GM20431 (cell line): ENCODE measurements around the gene PCDH9.
"Not testable (repeated sequence)": the region's sequence is repeated elsewhere in the genome, so short reads cannot be mapped to it uniquely, and the experiment has no call there.

ENCODE experiments used
- in situ Hi-C: fragments of 300-500 bp; cut with MseI, MboI; formaldehyde crosslinking; loops from one replicate; pipeline ENCODE4 v1.15.0; 2020; ENCODE audit warnings: low sequenced_read_pairs; ENCODE audit not compliant: unreplicated experiment

Gene PCDH9

DNA sequence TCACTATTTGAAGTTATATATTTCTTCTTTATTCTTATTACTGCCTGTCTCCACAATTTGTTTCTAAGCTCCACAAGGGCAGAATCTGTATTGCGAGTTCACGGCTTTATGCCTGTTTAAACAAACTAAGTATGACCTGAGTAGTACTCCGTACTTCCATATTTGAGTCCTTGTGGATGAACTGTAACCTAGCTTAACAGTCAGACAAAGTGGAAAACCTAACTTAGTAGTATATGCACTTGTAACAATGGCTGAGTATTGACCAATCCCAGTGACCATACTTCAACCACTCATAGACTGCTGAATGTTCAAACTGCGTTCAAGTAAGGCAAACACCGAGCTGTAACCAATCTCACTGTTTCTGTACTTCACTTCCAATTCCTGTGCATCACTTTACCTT lies 292.7 kb downstream of the PCDH9 start:
- in situ Hi-C loops, result no loop called here

DNA sequence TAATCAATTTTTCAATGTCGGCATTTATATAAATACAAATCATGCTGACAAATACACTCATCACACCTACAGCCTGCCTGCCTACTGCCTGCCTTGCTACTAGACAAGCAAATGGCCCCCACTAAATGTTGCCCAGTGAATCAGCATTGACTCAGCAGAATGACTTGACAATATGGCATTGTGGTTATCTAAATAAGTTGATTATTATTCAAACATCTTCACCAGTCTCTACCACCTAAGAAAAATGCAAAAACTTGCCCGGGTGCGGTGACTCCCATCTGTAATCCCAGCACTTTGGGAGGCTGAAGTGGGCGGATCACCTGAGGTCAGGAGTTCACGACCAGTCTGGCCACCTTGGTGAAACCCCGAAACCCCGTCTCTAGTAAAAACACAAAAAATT lies 296.1 kb downstream of the PCDH9 start:
- in situ Hi-C loops, result no loop called here

DNA sequence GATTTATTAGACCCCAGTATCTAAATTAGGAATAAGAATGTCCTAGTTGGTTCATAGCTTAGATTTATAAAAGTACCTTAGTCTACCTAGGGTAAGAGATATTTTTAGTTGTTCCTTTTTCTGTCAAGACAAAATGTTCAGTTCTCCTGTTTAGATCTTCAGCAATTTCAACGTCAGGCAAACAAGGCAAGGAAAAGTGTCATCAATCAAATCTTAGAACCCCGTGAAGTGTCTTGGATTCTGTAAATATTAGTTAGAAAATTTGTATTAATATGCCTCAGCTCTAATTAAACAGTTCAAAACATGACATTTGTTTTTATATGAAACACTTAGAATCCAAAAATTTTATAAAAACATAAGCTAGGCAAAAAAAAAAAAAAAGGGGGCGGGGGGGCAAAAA lies 296.6 kb downstream of the PCDH9 start:
- in situ Hi-C loops, result no loop called here

DNA sequence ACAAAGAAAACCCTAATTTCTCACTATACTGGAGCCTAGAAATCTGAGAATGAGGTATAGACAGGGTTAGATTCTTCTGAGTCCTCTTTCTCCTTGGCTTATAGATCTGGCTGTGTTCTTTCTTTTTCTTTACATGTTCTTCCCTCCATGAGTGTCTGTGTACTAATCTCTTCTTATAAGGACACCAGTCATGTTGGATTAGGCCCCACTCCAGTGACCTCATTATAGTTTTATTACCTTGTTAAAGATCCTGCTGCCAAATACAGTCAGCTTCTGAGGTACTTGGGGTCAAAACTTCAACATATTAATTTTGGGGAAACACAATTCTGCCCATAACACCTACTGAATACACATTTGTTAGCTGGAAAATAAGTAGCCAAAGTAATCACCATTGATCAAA lies 302.6 kb downstream of the PCDH9 start:
- in situ Hi-C loops, result no loop called here

DNA sequence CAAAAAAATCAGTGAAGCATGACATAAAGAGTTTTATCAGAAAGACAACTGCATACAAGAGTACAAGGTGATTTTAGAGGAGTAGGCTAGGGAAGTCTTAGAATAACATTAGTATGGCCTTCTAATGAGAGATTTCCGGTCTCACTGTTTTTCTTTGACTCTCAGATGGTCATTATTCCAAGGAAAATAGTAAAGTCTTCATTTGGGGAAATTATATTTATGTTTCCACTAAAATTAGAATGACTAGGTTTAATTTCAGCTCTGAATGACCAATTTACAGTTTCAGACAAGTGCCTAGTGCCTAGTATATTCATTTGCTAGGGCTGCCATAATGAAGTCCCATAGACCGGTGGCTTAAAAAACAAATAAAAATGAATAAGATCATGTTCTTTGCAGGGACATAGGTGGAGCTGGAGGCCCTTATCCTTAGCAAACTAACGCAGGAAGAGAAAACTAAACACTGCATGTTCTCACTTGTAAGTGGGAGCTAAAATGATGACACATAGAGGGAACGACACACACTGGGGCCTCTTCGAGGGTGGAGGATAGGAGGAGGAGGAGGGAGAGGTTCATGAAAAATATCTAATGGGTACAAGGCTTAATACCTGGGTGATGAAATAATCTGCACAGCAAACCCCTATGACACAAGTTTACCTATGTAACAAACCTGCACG lies 303.1 kb downstream of the PCDH9 start:
- in situ Hi-C loops, result no loop called here

DNA sequence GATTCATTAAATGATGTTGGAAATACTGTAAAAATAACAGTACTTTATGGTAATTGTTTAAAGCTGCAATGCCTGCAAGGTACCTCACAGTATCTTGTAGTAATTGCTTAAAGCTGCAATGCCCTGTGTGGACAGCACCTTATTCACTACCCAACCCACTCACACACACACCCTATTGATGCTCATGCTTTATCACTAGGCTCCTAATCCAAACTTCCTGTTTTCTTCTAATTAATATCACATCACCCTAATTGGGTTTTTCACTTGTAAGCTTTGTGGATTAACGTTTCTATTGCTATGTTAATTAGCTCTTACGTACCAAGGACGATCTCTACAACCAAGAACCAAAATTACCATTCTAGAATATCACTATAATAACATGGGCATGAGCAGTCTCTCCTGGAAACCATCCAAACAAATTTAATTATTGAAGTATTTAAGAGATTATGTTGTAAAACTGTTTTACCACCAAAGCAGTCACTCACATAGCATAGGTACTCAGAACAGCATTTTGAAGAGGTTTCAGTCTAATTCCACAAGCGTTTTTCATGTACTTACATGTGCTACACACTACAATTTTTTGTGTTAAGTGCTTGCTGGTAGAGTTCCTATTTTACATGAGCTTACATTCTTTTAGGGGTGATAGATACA lies 303.8 kb downstream of the PCDH9 start:
- in situ Hi-C loops, result no loop called here

DNA sequence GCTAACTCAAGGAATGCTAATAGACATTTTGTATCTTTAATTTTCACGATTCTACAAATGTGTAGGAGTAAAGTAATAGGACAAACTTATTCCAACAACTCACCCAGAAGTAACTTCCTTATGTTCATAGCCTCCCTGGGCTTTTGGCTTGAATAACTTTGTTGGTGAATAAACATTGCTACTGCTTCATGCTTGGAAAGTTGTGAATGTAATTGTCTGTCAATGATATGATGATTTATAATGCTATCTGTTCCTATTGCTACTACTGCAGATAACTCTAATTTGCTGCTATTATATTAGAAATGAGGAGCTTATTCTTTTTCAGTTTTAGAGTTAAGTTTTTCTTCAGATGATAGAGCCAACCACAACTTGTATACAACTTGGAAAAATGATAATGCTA lies 307.7 kb downstream of the PCDH9 start:
- in situ Hi-C loops, result no loop called here

DNA sequence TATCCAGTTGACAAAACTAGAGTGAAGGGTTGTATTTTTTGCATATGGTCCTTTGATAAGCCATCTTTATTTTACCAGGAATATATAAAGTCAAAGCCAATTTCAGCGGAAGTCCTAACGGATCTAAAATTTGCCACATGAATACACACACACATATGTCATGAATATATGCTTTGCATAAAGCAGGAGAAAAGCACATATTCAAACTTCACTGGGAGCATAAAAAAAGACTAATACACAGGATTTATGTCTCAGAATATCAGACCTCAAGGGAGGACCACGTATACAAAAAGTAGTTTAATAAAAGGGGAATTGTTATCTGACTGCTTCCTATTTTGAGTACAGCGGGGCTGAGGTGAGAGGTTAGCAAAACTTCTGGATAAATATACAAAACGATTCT lies 308.7 kb downstream of the PCDH9 start:
- in situ Hi-C loops, result no loop called here

DNA sequence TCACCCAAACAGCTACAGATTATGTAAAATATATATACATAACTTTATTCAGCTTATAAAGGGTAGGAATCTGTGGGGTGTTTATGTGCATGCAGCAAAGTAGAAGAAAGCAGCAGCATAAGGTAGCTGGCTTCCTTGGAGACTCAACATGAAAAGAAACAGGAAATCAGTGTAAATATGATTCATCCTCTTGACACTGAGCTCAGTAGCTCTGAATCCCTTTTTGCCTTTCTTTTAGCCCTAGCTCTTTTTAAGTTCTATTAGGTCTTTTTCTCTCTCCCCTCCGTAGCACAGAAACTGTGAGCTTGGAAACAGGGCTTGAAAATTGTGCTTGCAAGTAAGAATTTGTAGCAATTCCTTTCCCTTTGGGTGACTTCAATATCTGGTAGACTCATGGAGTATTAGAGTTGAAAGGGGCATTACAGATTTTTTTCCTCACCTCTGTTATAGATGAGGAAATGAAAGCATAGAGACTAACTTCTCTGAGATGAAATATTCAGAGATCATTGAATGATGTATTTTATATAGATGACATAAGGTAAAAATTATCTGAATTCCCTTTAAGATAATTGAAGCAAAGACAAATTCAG lies 314.4 kb downstream of the PCDH9 start:
- in situ Hi-C loops, result no loop called here

DNA sequence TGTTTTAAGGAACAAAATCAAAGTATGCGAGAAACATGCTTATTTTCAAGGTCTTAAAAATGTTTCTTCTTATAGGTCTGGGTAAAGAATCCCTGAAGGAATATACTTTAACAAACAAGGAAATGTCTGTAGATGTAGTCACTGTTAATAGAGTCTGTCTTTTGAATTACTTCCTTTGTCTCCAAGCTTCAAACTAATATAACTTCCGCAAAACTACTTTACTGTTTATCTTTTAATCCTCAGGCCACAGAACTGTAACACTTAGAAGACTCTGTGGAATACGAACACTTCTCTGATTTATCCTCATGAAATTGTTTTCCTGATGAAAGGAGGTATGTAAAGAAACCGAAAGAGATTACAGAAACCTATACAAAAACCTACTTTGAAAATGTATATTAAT lies 316.0 kb downstream of the PCDH9 start:
- in situ Hi-C loops, result no loop called here

DNA sequence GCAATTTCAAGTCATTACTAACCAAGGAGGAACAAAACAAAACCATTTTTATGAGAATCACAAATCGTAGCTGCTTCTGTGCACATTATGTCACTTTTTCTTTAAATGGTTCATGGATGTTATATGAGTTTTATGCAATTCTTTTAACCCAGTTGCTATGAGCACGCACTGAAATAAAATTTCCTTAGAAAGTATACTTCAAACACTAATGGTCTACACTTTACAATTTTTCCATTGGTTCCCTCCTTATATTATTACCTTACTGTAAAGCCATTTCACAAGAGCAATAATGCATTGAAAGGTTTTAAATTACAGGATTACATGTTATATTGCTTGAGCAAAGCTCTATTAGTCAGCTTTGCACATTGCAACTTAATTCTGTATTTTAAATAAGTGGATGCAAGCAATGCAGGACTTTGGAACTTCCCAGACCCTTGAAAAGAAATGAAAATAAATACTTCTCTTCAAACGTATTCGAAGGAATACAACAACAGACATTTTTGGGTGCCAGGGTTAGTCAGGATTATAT lies 318.7 kb downstream of the PCDH9 start:
- in situ Hi-C loops, result no loop called here

DNA sequence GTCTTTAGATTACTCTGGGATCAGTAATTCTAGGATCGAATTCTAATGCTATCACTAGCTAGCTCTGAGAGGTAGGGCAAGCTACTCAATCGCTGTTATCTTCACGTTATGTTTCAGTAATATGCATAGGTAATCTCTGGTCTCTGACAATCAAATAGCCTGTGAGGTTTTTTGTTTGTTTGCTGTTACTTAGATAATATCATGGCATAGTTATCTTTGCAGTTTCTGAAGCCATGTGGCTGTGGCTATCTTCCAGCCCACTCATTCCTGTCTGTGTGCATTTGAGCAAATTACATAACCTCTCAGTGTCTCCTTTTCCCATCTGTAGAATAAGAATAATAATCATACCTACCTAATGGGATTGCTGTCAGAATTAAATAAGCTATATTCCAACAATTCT lies 330.2 kb downstream of the PCDH9 start:
- in situ Hi-C loops, result no loop called here

DNA sequence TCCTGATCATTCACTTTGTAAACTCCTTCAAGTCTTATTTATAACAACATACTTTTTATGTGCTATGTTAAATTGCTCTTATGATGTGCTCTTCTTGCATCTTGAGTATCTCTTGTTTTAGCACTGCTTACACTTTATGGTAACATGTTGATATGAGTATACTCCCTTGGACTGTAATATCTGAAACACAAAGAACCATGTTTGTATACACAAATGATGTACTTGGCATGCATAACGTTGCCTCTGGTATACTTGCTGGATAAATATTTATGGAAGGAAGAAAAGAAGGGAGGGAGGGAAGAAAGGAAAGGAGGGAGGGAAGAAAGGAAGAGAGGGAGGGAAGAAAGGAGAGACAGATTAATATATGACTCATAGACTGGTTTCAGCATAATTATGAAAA lies 333.2 kb downstream of the PCDH9 start:
- in situ Hi-C loops, result no loop called here

DNA sequence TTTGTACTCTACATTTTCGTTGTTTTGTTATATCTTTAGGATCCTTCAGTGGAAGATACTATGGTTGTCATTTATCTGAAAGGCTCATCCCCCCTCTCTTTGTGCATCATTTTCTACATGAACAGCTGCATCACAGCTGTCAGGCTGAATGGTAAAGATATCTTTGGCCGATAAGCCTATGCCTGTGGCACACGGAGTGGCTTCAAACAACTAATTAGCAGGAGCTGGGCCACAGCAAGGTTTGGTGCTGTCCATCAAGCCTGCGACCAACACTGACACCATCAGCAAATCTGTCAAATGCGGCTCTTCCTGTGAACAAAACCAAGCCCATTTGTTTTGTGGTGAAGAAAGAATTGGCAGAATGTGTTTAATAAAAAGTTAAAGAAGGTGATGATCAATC lies 334.4 kb downstream of the PCDH9 start:
- in situ Hi-C loops, result no loop called here

DNA sequence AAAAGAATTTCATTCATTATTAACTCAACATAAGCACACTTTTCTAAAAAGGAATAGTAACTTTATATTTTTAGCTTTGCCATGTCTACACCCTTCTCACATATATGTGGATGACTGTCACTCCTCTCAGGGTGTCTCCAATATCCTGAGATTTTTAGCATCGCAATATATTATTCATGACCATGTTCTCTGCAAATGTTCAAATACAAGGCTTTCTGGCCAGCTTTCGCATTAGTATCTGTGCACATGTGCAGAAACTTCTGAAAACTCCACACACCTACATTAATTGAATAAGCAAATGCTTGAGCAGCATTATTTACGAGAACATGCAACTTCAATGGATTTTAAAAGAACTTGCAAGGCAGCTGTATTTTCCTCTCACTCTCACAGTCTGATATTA lies 334.8 kb downstream of the PCDH9 start:
- in situ Hi-C loops, result no loop called here

DNA sequence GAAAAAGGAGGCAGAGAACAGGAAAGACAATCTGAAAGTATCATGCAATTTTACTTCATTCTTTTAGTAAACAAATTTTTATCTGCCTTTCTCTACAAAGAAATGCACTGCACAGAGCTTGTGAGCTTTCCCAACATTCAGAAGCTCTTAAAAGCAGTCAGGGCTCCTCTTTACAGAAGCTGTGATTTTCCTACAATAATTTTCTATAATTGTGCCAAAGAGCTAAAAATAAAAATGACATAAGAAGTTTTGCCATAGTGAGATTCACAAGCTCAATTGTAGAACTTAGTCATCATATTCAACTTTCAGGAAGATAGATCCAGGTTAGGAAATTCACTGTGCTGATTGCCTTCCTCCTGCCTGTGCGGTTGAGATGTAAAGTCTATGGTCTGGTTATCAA lies 341.4 kb downstream of the PCDH9 start:
- in situ Hi-C loops, result no loop called here

DNA sequence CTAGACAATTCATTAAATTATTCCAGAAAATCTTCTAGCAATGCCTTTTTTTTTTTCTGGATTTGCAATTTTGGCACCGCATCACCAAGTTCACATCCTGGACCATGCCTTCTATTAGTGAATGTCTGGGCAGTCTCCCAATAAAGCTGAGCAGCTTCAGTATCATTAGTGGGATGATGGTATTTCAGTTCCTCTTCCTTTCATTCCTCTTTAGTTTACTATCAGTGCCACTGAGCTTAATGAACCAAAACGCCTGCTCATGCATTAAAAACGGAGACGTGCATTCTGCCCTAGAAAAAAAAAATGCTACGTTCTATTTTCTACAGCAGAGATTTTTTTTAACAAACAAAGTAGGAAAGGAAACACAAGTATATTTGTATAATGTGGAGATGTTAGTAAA lies 343.0 kb downstream of the PCDH9 start:
- in situ Hi-C loops, result no loop called here

DNA sequence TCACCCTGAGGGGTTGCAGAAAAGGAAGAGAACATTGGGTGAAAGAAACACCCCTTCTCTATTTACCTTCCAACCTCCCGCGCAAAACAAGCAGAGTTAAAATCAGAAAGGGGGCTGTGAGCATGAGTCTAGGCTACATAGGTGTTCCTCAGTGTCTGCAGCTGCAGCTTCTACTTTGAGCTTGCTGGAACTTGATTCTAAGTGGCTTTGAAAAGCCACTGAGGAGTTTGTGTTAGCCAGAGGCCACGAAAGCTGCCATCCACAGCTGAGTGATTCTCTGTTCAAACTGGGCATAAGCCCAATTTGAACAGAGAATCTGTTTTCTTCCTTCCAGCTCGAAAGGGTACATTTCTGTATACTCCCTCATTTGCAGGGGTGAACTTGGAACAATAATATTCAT lies 343.9 kb downstream of the PCDH9 start:
- in situ Hi-C loops, result no loop called here

DNA sequence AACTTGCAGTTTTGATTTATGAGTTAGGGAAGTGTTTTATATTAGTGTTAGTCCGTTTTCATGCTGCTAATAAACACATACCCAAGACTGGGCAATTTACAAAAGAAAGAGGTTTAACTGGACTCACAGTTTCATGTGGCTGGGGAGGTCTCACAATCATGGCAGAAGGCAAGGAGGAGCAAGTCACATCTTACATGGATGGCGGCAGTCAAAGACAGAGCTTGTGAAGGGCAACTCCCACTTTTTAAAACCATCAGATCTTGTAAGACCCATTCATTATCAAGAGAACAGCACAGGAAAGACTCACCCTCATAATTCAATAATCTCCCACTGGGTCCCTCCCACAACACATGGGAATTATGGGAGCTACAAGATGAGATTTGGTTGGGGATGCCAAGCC lies 349.0 kb downstream of the PCDH9 start:
- in situ Hi-C loops, result not testable (repeated sequence)

DNA sequence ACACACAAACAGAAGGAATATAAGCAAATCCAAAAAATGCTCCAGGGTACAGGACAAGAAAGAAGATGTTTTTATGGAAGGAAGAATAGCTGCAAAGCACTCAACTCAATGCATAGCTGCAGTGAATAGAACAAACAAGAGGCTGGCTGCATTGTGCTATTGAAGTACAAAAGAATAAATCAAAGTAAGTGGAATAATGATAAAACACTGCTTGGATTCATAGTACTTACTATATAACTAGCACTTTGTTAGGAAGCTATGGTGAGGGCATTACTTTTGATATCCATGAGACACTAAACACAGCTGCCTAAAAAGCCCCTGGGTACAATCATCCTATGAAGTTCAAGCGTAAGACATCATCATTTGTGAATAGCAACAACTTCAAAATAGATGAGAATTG lies 350.1 kb downstream of the PCDH9 start:
- in situ Hi-C loops, result no loop called here

DNA sequence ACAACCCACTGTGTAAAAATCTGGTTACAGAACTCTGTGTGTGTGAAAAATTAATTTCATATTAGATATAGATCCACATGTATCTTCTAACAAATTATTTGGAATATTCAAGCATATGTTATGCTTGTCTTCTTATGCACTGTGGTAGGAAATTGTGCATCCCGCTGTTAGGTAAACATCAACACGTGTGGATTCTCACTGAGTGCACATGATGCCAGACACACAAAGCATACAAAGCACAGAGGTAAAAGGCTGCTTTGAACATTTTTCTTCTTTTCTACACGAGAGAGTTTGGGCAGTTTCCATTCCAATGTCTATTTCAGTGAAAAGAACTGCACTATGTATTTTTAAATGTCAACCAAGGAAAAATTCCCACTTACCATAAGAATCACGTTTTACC lies 354.9 kb downstream of the PCDH9 start:
- in situ Hi-C loops, result no loop called here

DNA sequence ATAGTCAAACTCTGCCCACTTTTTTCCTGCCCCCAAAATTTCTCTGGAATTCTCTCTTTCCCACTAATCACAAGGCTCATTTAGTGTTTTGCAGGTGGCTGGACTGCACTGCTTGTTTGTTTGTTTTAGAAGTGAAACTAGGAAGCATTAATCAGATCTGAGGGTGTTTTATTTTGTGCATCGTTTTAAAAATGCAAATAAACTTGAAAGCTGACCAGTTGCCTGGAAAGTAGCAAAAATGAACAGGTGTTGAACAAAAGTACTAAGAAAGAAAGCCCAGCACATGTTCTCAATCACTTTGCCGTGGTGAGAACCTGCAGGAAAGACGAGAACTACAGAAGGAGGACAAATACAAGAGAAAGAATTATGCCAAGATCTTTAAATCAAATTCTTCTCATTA lies 365.5 kb downstream of the PCDH9 start:
- in situ Hi-C loops, result no loop called here
